ENCODE data around the gene SUSD1. TPM values are rescaled to one million over a fixed set of nuclear protein-coding genes. Genes with fewer than 3 reads are reported as not detected.
A peak's percentile ranks its signal among the peaks of the same experiment; 100 is the strongest.

Gene SUSD1
- total and polyA plus RNA-seq, 9 of the 15 experiments (the other 6 are each of a cell fraction or from before 2014, with no cell fraction given): 10.9 to 44.4 (median 36.1) TPM

- Histone ChIP-seq H3K36me3 (ENCODE audit: control insufficient read depth, insufficient read depth, low read length) (no peaks in the 10 kb centered on the region), H2AFZ (ENCODE audit: low read depth, low read length) (peak overlapping the region; percentile 51), H3K9me1 (ENCODE audit: control insufficient read depth, insufficient read depth, low read length) (no peaks in the 10 kb centered on the region), H3K4me1 (replicated peaks in 1 of 2; ENCODE audit: control insufficient read depth in 2 of 2, insufficient read depth in 2 of 2, low read length in 2 of 2) (peaks cover 3% of the 10 kb centered on the region in 2 experiments; a peak in 2 of 5 replicates), H3K4me2 (ENCODE audit: insufficient read depth, low read length) (no peak overlapping the region), H3K9ac (ENCODE audit: insufficient read depth in 1 of 2, low read depth in 2 of 2, low read length in 2 of 2) (no peak overlapping the region), H3K27ac (ENCODE audit: extremely low read depth, low read depth, low read length) (no peak overlapping the region), H3K4me3 (no peak overlapping the region), H3K27me3 (ENCODE audit: control insufficient read depth in 2 of 2, insufficient read depth in 2 of 2, low read length in 2 of 2) (no peaks in the 10 kb centered on the region), H4K20me1 (replicated peaks; ENCODE audit: control insufficient read depth, insufficient read depth, low read length) (no peaks in the 10 kb centered on the region), H3K9me3 (replicated peaks; ENCODE audit: control insufficient read depth, insufficient read depth, low read depth, low read length) (no peaks in the 10 kb centered on the region), H3K79me2 (ENCODE audit: control insufficient read depth, insufficient read depth, low read length) (no peaks in the 10 kb centered on the region)
- no peak for TF ChIP-seq VEZF1 (CRISPR knock-in tag; IDR thresholded peaks at IDR 0.05)
- no peak for TF ChIP-seq STAG1 (CRISPR knock-in tag; IDR thresholded peaks at IDR 0.05; ENCODE audit: borderline replicate concordance)
- TF ChIP-seq ZKSCAN3 (CRISPR knock-in tag; IDR thresholded peaks at IDR 0.05): no peak
- no peak for TF ChIP-seq ELK1 (CRISPR knock-in tag; IDR thresholded peaks at IDR 0.05)
- no peak for TF ChIP-seq SUPT5H (IDR thresholded peaks at IDR 0.05)
- TF ChIP-seq ZNF274 (IDR thresholded peaks at IDR 0.05; ENCODE audit: borderline replicate concordance, low read depth, low read length): no peak
- TF ChIP-seq CXXC5 (CRISPR knock-in tag; IDR thresholded peaks at IDR 0.05): no peak
- no peak for TF ChIP-seq ZNF146 (CRISPR knock-in tag; IDR thresholded peaks at IDR 0.05; ENCODE audit: unreplicated experiment)
- TF ChIP-seq CGGBP1 (CRISPR knock-in tag; IDR thresholded peaks at IDR 0.05): no peak
- no peak for TF ChIP-seq SPI1 (IDR thresholded peaks at IDR 0.05; ENCODE audit: borderline replicate concordance, low read depth, low read length)
- FAIRE-seq (no peak), DNase-seq (ENCODE audit: extremely low read depth in 1 of 4, low spot score in 3 of 4) (no peak), ATAC-seq (no peak)
- ChIA-PET CTCF (ENCODE audit: low intra/inter-chr PET ratio) (no interaction called here), POLR2A (interaction anchor here (0.8 to 2.6 kb wide), 4 partner anchors 9 to 16 kb away, joined by 3 to 9 read pairs (median 7); no protein-coding TSS in a partner anchor)
- intact Hi-C loops (cut with micrococcal nuclease): loop anchor here (5.0 to 10.0 kb wide), 2 partner anchors 70 to 333 kb away; partner anchors contain the start of gene PTBP3
- in situ Hi-C loops (cut with MboI): no loop called here
- BruUV-seq (replicated peaks): no TSS peak
- WGBS (ENCODE audit: insufficient coverage, low coverage, missing lambda C conversion rate): 74% methylated on average over 11 of the region's 11 CpGs
Measured at GRCh38 chr9:112002131-112002846, 172.8 kb downstream of the SUSD1 start.

Data from K562 (cell line).